GM19238 (cell line): ENCODE measurements around the gene PNPLA3.
"Not testable (repeated sequence)": the region's sequence is repeated elsewhere in the genome, so short reads cannot be mapped to it uniquely, and the experiment has no call there.

Experiments used
- DNase-seq: peaks from one replicate; pipeline ENCODE4 v3.0.0; 2011; ENCODE audit warnings: low spot score; ENCODE audit not compliant: insufficient read length

The PNPLA3 gene

GRCh38 chr22:43889201-43889859 is 34.3 kb upstream of the PNPLA3 start:
- DNase-seq: no peak

DNA sequence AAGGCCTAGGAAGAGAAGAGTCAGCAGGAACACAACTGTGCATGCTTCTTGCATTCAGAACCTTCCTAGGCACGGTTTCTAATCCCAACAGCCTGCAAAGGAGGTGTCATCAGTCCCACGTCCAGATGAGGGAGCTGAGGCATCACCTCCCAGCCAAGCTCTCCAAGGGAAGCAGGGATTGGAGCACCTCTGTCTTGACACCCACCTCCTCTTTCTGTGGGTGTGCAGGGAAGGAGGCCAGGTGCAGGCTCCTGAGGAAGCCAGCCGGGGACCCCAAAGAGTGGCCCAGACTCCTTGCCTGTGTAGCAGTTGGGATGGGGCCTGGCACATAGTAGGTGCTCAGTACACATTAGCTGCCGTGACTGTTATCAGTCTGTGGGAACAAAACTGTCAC is 33.7 kb upstream of the PNPLA3 start:
- no peak for DNase-seq

DNA sequence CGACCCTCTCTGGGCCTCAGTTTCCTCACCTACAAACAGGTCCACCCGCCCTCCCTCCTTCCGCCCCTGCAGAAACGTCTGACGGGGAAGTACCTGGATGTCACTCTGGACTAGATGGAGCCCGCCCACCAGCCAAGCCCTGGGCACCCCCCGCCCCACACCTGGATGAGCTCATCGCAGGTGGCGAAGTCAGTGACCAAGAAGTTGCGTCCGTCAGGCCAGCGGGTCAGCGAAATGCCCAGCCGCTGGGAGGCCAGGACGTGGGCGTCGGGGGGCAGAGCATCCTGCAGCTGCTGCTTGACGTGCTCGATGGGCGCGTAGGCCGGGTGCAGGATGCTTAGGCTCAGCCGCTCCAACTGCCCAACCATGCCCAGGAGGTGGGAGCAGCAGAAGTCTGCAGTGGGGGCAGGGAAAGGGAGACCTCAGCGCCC is 32.7 kb upstream of the PNPLA3 start:
- DNase-seq: no peak

- DNase-seq: no peak
These were observed 32.0 kb upstream of the PNPLA3 start, which contains the start of gene PNPLA5 for GRCh38 chr22:43891360-43892182. TSS of gene PNPLA5 (minus strand) at chr22:43892013. CDS start at chr22:43891880, 133 bp downstream.

DNA sequence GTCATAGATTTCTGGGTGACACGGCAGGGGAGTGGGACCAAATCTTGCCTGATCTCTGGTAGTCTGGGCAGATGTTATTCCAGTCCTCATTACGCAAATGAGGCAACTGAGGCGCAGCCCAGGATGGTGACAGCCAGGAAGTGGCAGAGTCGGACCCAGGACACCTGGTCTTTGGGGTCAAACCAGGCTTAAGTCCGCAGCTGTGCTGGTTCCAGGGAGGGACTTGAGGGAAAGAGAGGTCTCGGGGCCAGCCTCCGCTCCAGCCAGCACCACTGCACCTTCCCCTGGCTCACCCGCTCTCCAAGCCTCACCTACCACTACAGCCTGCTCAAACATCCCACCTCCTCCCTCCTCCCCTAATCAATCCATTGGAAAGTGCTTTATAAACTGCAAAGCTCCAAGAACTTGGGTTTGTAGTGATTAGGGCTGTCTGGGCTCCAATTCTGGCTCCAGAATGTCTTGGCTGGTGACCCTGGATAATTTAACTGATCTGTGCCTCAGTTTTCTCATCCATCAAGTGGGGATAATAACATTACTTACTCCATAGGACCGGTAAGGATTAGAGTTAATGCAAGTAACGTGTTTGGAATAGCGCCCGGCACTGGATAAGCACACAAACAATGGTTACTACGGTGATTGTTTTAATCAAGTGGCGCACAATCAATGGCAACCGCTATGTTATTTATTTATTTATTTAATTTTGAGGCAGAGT is 31.3 kb upstream of the PNPLA3 start:
- no peak for DNase-seq

- DNase-seq: no peak
These were observed 30.3 kb upstream of the PNPLA3 start for GRCh38 chr22:43893266-43893665.

- DNase-seq: no peak
These were observed 29.5 kb upstream of the PNPLA3 start for GRCh38 chr22:43894122-43894521.

DNA sequence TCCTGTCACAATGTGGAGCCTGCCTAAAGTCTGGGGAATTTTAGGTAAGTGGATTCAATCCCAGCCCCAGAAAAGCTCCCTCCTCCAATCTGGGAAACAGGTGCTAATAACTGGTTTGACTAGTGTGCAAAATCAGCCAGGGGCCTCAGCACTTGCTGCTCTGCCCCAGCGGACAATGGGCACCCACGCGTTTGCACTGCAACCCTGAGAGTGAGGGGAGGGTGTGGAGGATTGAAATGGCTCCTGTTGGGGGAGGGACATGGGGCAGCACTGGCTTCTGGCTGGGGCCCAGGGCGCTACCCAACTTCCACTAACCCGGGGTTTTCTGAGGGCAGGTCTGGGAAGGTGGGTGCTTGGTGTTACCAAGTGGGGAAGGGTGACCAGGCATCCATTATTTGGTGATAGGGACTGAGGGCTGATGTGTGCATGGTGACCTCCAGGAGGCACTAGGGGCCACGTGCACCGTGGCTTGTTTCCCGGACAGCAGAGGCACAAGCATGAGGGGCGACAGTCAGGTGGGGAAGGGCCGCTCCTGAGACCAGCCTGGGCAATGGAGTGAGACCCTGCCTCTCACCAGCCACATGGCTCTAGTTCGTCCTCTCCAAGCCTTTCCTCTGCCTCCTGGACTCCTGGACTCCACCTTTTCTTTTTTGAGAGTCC is 27.5 kb upstream of the PNPLA3 start:
- DNase-seq: no peak

GRCh38 chr22:43897751-43898261 is 25.8 kb upstream of the PNPLA3 start:
- DNase-seq: no peak

- DNase-seq: no peak
These were observed 23.4 kb upstream of the PNPLA3 start for GRCh38 chr22:43900206-43900605.

DNA sequence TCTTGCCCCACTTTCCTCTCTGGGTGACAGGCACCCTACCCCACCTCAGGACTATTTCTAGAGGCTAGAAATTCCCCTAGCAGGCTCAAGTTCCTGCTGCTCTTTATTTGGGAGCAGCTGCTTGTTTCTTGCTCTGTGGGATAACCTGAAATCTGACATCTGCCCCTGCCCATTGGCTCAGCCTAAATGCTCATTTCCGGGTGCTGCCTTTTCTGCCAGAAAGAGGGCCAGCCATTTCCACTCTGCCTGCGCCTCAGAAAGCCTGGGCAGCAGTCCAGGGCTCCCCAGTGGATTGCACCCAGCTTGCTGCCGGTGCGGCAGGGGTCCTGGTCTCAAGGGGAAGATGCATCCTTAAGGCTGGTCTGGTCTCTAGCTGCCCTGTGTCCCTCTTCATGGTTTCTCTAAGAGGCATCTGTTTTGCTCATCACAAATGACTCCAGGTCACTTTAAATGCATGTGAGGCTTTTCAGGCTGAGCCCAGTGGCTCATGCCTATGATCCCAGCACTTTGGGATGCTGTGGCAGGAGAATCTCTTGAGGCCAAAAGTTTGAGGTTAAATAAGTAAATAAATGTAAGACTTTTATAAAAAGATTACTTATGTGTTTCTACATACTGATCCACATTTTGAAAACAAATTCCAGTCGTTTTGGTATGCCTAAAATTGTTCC is 21.5 kb upstream of the PNPLA3 start:
- DNase-seq: no peak

DNA sequence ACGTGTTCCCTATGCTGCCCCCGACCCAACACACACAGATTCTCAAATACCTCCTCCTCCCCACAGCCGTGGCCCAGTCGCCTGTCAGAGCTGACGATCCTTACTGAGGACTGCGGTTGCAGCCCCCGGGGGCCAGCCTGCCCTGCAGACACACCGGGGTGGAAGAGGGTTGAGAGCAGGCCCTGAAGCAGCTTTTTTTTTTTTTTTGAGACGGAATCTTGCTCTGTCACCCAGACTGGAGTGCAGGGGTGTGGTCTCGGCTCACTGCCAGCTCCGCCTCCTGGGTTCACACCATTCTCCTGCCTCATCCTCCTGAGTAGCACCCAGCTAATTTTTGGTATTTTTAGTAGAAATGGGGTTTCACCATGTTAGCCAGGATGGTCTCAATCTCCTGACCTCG is 20.6 kb upstream of the PNPLA3 start:
- not testable (repeated sequence) for DNase-seq

DNA sequence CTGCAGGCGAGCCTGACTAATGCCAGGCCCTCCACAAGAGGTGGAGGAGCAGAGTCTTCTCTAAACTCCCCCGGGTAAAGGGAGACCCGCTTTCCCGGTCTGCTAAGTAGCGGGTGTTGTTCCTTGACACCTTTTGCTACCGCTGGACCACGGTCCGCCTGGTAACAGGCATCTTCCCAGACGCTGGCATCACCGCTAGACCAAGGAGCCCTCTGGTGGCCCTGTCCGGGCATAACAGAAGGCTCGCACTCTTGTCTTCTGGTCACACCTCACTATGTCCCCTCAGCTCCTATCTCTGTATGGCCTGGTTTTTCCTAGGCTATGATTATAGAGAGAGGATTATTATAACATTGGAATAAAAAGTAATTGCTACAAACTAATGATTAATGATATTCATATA is 19.2 kb upstream of the PNPLA3 start:
- DNase-seq: not testable (repeated sequence)

DNA sequence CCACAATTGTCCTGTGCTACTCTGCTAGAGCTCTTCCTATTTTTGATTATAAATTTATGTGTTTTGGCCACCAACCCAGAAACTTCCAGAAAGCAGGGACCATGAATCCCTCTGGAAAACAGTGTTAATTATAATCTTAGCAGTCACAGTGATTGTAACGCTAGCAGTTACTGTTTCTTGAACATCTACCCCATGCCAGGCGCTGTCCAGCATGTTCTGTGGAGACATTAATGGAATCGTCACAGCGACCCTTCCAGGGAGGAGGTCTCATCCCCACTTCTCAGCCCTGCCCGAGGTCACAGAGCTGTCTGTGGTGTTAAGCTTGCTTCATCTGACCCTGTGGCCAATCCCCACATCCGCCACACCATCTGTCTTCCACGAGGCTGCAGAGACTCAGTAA is 17.9 kb upstream of the PNPLA3 start:
- DNase-seq: no peak

DNA sequence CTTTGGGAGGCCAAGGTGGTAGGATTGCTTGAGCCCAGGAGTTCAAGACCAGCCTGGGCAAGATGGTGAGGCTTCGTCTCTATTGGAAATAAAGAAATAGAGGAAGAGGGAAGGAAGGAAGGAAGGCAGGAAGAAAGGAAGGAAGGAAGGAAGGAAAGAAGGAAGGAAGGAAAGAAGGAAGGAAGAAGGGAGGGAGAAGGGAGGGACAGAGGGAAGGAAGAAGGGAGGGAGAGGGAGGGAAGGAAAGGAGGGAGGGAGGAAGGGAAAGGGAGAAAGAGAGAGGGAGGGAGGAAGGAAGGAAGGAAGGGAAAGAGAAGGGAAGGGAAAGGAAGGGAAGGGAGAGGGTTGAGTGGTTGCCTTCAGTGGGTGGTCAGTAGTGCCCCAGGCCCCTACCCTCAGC is 13.9 kb upstream of the PNPLA3 start:
- DNase-seq: no peak

DNA sequence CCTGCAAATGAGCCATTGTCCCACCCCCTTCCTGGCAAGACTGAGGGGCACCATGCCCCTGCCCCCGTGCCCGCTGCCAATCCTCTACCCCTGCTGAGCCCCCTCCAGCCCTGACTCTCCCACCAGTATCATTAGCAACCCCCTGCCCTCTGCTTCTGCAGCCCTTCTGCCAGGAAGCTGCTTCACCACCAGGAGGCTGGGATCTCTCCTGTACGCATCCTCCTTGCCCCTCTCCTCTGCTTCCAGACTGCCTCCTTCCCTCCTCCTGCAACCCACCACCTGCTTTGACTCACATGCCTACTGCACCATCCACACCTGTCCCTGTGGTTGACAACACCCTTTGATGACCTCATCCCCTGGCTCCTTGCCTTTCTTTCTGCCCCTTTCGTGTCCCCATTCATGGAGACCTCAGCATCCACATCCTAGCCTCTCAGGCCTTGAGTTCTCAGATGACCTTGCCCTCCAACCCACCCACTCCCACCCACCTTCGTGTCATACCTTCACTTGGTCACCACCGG is 13.4 kb upstream of the PNPLA3 start:
- DNase-seq: no peak

- DNase-seq: no peak
These were observed 12.3 kb upstream of the PNPLA3 start for GRCh38 chr22:43911351-43911750.

DNA sequence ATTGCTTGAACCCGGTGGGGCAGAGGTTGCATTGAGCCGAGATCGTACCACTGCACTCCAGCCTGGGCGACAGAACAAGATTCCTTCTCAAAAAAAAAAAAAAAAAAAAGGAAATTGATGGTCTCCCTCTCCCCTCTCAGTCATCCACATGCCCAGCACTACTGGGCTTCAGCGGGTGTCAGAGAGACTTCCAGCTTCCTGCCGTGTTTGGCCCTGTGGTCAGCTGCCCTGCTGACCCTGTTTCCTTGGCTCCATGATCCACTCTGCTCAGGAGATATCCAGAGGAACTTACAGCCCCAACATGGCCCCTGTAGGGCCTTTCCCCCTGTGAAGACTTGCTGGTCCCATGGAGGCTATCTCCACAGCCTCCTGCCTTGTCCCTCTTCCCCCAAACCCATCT is 6.1 kb upstream of the PNPLA3 start:
- no peak for DNase-seq

GRCh38 chr22:43919106-43919973 is 4.3 kb upstream of the PNPLA3 start:
- no peak for DNase-seq

GRCh38 chr22:43921370-43921769 is 2.2 kb upstream of the PNPLA3 start:
- DNase-seq: no peak
